BLaER1 treated with 17β-estradiol and CSF1 and Interleukin-3, amounts not matched to agents 10 nM and 100 nM (cell line): ENCODE data around the gene MGAT5B.
A peak's percentile ranks its signal among the peaks of the same experiment; 100 is the strongest.

Experiments used
- H3K27ac ChIP-seq, 11 experiments: shearing (Covaris generic); formaldehyde crosslinking; 2 replicates each; pipeline ENCODE4 v1.8.1; 2022
- H3K27me3 ChIP-seq, 11 experiments: shearing (Covaris generic); formaldehyde crosslinking; 2 replicates each; pipeline ENCODE4 v1.8.1; 2022
- H3K36me3 ChIP-seq, 11 experiments: shearing (Covaris generic); formaldehyde crosslinking; 2 replicates each; pipeline ENCODE4 v1.8.1; 2022
- H3K4me1 ChIP-seq, 10 experiments: shearing (Covaris generic); formaldehyde crosslinking; 2 replicates each; pipeline ENCODE4 v1.8.1; 2022
- H3K4me2 ChIP-seq, 11 experiments: shearing (Covaris generic); formaldehyde crosslinking; 2 replicates each; pipeline ENCODE4 v1.8.1; 2022
- H3K4me3 ChIP-seq, 10 experiments: shearing (Covaris generic); formaldehyde crosslinking; 2 replicates each; pipeline ENCODE4 v1.8.1; 2022
- H3K9ac ChIP-seq, 11 experiments: shearing (Covaris generic); formaldehyde crosslinking; 2 replicates each; pipeline ENCODE4 v1.8.1; 2022
- H3K9me3 ChIP-seq, 11 experiments: shearing (Covaris generic); formaldehyde crosslinking; replicated peaks in 1 of 11; 2 replicates each; pipeline ENCODE4 v1.8.1; 2022
- H4K20me1 ChIP-seq, 11 experiments: shearing (Covaris generic); formaldehyde crosslinking; 2 replicates each; pipeline ENCODE4 v1.8.1; 2022
- Cebpa-rat ChIP-seq, 11 experiments: shearing (Covaris generic); IDR thresholded peaks; 2 replicates each; pipeline ENCODE4 v1.8.1; 2022

MGAT5B gene

GRCh38 chr17:76855105-76855504 lies 13.1 kb upstream of the MGAT5B start:
- no peaks in the 10 kb centered on the region for H3K27me3 ChIP-seq
- no peak overlapping the region for H3K4me3 ChIP-seq
- peaks cover 0 to 10% (median 1%) of the 10 kb centered on the region in 11 experiments; a peak in 8 of 22 replicates for H3K9me3 ChIP-seq
- H3K4me1 ChIP-seq, result peaks cover 0 to 63% (median 40%) of the 10 kb centered on the region in 10 experiments; a peak in 18 of 20 replicates
- TF ChIP-seq Cebpa-rat (IDR thresholded peaks at IDR 0.05), result no peak
- peaks cover 0 to 6% (median 0%) of the 10 kb centered on the region in 11 experiments; a peak in 1 of 22 replicates for H3K36me3 ChIP-seq
- H3K9ac ChIP-seq, result no peak overlapping the region
- no peaks in the 10 kb centered on the region for H4K20me1 ChIP-seq
- H3K27ac ChIP-seq, result no peak overlapping the region
- no peak overlapping the region; a peak in 2 of 22 replicates for H3K4me2 ChIP-seq

GRCh38 chr17:76862079-76862478 lies 6.1 kb upstream of the MGAT5B start:
- H3K36me3 ChIP-seq, result peaks cover 0 to 6% (median 0%) of the 10 kb centered on the region in 11 experiments; a peak in 1 of 22 replicates
- H3K9me3 ChIP-seq, result peaks cover 9 to 28% (median 20%) of the 10 kb centered on the region in 11 experiments; a peak in 21 of 22 replicates
- H3K27me3 ChIP-seq, result no peaks in the 10 kb centered on the region
- no peak overlapping the region for H3K9ac ChIP-seq
- no peak overlapping the region for H3K4me3 ChIP-seq
- TF ChIP-seq Cebpa-rat (IDR thresholded peaks at IDR 0.05), result no peak
- H3K27ac ChIP-seq, result peak overlapping the region in 6 of 11 experiments; percentile 9 to 50 (median 23); a peak in 7 of 22 replicates
- peaks cover 13 to 87% (median 70%) of the 10 kb centered on the region in 10 experiments for H3K4me1 ChIP-seq
- peak overlapping the region in 7 of 11 experiments; percentile 3 to 99 (median 97); a peak in 9 of 22 replicates for H3K4me2 ChIP-seq
- no peaks in the 10 kb centered on the region for H4K20me1 ChIP-seq

GRCh38 chr17:76862494-76862893 lies 5.7 kb upstream of the MGAT5B start:
- Histone ChIP-seq H3K9me3 (peaks cover 9 to 28% (median 20%) of the 10 kb centered on the region in 11 experiments; a peak in 21 of 22 replicates), H3K4me1 (peaks cover 17 to 87% (median 70%) of the 10 kb centered on the region in 10 experiments), H3K9ac (no peak overlapping the region), H3K4me2 (peak overlapping the region in 6 of 11 experiments; percentile 96 to 99 (median 98); a peak in 9 of 22 replicates), H3K27ac (peak overlapping the region in 6 of 11 experiments; percentile 2 to 50 (median 22); a peak in 8 of 22 replicates), H3K4me3 (no peak overlapping the region), H3K27me3 (no peaks in the 10 kb centered on the region), H3K36me3 (peaks cover 0 to 2% (median 0%) of the 10 kb centered on the region in 11 experiments; a peak in 1 of 22 replicates), H4K20me1 (no peaks in the 10 kb centered on the region)
- no peak for TF ChIP-seq Cebpa-rat (IDR thresholded peaks at IDR 0.05)

- H3K27me3 ChIP-seq, result peaks cover 0 to 6% (median 0%) of the 10 kb centered on the region in 11 experiments; a peak in 6 of 22 replicates
- no peaks in the 10 kb centered on the region; a peak in 1 of 22 replicates for H3K36me3 ChIP-seq
- peak overlapping the region in 10 of 11 experiments; percentile 10 to 99 (median 98); a peak in 19 of 22 replicates for H3K4me2 ChIP-seq
- H3K27ac ChIP-seq, result peak overlapping the region in 6 of 11 experiments; percentile 18 to 50 (median 34); a peak in 9 of 22 replicates
- peaks cover 27 to 86% (median 69%) of the 10 kb centered on the region in 10 experiments for H3K4me1 ChIP-seq
- peaks cover 0 to 2% (median 0%) of the 10 kb centered on the region in 11 experiments; a peak in 1 of 22 replicates for H4K20me1 ChIP-seq
- no peak overlapping the region for H3K4me3 ChIP-seq
- H3K9me3 ChIP-seq, result peaks cover 9 to 28% (median 20%) of the 10 kb centered on the region in 11 experiments; a peak in 21 of 22 replicates
- TF ChIP-seq Cebpa-rat (IDR thresholded peaks at IDR 0.05), result no peak
- H3K9ac ChIP-seq, result 0 out of 22 replicates have a peak overlapping the region, but pooled peaks of 1 of the 11 experiments have one; percentile 15
Observed at GRCh38 chr17:76864024-76864423, 4.2 kb upstream of the MGAT5B start.

- TF ChIP-seq Cebpa-rat (IDR thresholded peaks at IDR 0.05), result no peak
- H3K4me1 ChIP-seq, result peaks cover 38 to 86% (median 76%) of the 10 kb centered on the region in 10 experiments
- H3K27me3 ChIP-seq, result peaks cover 0 to 17% (median 0%) of the 10 kb centered on the region in 11 experiments; a peak in 7 of 22 replicates
- H3K27ac ChIP-seq, result peak overlapping the region in 3 of 11 experiments; percentile 1 to 49 (median 24); a peak in 5 of 22 replicates
- peak overlapping the region; percentile 20 to 99 (median 98); a peak in 19 of 22 replicates for H3K4me2 ChIP-seq
- peaks cover 0 to 14% (median 7%) of the 10 kb centered on the region in 11 experiments; a peak in 18 of 22 replicates for H4K20me1 ChIP-seq
- H3K9ac ChIP-seq, result peak overlapping the region in 1 of 11 experiments; percentile 10; a peak in 1 of 22 replicates
- H3K36me3 ChIP-seq, result no peaks in the 10 kb centered on the region; a peak in 1 of 22 replicates
- no peak overlapping the region for H3K4me3 ChIP-seq
- peaks cover 9 to 25% (median 20%) of the 10 kb centered on the region in 11 experiments; a peak in 21 of 22 replicates for H3K9me3 ChIP-seq
Observed at GRCh38 chr17:76865174-76865573, 3.0 kb upstream of the MGAT5B start.

DNA sequence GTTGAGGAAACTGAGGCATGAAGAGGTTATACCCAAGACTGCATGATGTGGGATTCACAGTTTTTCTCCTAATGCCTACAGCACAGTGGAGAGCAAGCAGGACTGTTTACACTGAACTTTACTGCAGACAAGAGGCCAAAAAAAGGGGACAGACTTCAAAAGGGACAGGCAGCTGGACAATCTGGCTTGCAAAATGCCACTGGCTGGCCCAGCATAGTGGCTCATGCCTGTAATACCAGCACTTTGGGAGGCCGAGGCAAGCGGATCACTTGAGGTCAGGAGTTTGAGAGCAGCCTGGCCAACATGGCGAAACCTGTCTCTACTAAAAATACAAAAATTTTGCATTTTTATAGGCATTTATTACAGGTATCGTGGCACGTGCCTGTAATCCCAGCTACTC lies 2.0 kb upstream of the MGAT5B start:
- H3K4me3 ChIP-seq, result no peak overlapping the region
- peak overlapping the region in 1 of 11 experiments; percentile 94; a peak in 1 of 22 replicates for H3K9ac ChIP-seq
- peaks cover 3 to 15% (median 11%) of the 10 kb centered on the region in 11 experiments; a peak in 21 of 22 replicates for H3K9me3 ChIP-seq
- H3K27me3 ChIP-seq, result peaks cover 0 to 23% (median 0%) of the 10 kb centered on the region in 11 experiments; a peak in 7 of 22 replicates
- H3K36me3 ChIP-seq, result no peaks in the 10 kb centered on the region; a peak in 1 of 22 replicates
- no peak for TF ChIP-seq Cebpa-rat (IDR thresholded peaks at IDR 0.05)
- peaks cover 48 to 87% (median 85%) of the 10 kb centered on the region in 10 experiments for H3K4me1 ChIP-seq
- peak overlapping the region in 9 of 11 experiments; percentile 96 to 99 (median 99); a peak in 18 of 22 replicates for H3K4me2 ChIP-seq
- H3K27ac ChIP-seq, result peak overlapping the region in 2 of 11 experiments; percentile 3 to 94; a peak in 4 of 22 replicates
- H4K20me1 ChIP-seq, result peaks cover 0 to 24% (median 18%) of the 10 kb centered on the region in 11 experiments; a peak in 18 of 22 replicates

- Histone ChIP-seq H3K4me2 (peak overlapping the region; percentile 96 to 99 (median 99)), H3K9me3 (peaks cover 0 to 7% (median 3%) of the 10 kb centered on the region in 11 experiments; a peak in 13 of 22 replicates), H3K27me3 (peaks cover 0 to 23% (median 0%) of the 10 kb centered on the region in 11 experiments; a peak in 7 of 22 replicates), H4K20me1 (peaks cover 0 to 32% (median 25%) of the 10 kb centered on the region in 11 experiments; a peak in 18 of 22 replicates), H3K4me1 (peaks cover 54 to 91% (median 85%) of the 10 kb centered on the region in 10 experiments), H3K36me3 (no peaks in the 10 kb centered on the region; a peak in 1 of 22 replicates), H3K27ac (peak overlapping the region in 9 of 11 experiments; percentile 58 to 94 (median 91); a peak in 18 of 22 replicates), H3K9ac (peak overlapping the region in 9 of 11 experiments; percentile 73 to 96 (median 92); a peak in 18 of 22 replicates), H3K4me3 (peak overlapping the region in 2 of 10 experiments; percentile 82 to 91; a peak in 1 of 20 replicates)
- no peak for TF ChIP-seq Cebpa-rat (IDR thresholded peaks at IDR 0.05)
Observed at GRCh38 chr17:76866774-76867577, 1.2 kb upstream of the MGAT5B start.
